H54 (cell line): ENCODE results near the gene CLDN11.
A peak's percentile ranks its signal among the peaks of the same experiment; 100 is the strongest.

ENCODE experiments used
- DNase-seq: peaks from one replicate; pipeline ENCODE4 v3.0.0; 2011; ENCODE audit warnings: low spot score, mixed read lengths; ENCODE audit not compliant: insufficient read length
- FAIRE-seq: peaks from 3 replicates; lab custom pipeline; 2011; peaks lifted over from hg19 to GRCh38; lab: Jason Lieb, UNC
- POLR2A ChIP-seq: IDR thresholded peaks from 2 replicates; pipeline ENCODE4 v1.6.1; 2011; ENCODE audit warnings: low read depth, mild to moderate bottlenecking, low read length

CLDN11 gene

DNA sequence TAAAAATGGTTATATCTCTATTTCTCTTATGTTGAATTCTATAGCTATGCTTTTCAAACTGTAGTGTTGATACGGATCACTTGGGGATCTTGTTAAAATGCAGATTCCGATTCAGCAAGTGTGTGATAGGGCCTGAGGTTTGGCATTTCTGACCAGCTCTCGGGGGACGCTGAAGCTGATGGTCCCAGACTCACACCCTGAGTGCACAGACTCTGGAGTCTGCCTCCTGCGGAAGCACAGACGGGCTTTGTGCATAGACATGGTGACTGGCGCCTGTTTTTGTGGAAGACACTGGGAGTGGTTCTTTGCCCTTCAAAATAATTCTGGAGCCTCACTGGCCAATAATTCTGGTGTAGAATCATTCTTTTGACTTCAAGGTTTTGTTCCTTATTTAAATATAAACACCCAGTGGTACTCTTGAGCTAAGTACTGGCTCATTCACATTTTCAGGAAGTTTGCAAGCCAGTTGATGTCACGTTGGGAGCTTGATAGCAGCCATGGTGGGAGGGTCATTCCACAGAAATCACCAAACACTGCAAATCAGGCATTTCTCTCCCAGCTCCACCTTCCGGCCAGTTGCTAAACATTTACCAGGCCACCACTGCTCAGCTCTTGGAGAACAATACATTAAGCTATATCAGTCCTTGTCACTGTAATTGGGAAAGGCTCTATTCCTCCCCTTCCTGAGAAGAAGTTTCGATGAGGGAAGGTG is 19.2 kb downstream of the CLDN11 start:
- no peak for FAIRE-seq
- no peak for DNase-seq
- no peak for TF ChIP-seq POLR2A

DNA sequence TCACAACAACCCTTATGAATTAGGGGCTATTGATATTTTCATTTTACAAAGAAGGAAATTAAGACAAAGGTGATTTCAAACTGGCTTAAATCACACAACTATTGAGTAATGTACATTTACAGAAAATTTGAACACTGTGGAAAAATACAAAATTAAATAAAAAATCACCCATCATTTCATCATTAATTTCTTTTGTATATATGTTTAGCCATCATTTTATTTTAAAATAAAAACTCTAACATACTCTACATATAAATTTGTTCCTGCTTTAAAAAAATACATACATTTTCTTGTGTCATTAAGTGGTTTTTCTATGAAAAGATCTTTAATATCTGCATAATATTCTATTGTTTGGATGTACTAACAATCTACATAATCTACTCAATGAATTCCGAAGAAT is 20.2 kb downstream of the CLDN11 start:
- no peak for DNase-seq
- no peak for TF ChIP-seq POLR2A
- no peak for FAIRE-seq

DNA sequence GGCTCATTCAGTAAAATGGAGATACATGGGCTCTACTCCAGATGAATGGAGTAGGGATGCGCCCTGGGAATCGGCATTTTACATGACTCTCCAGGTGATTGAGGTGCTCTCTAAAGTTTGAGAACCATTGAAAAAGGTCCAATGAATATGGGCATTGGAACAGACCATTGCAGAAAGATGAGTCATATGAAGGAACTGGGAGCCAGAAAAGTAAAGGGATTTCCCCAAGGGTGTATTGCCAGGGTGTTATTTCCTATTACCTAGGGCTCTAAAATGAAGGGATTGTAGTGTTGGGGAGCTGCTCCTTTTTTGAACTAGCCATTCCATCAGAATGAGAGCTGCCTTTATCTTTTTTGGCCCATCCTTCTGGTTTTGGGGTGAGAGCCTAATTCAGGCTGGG is 21.7 kb downstream of the CLDN11 start:
- no peak for TF ChIP-seq POLR2A
- FAIRE-seq (peak; percentile 83), DNase-seq (no peak)

DNA sequence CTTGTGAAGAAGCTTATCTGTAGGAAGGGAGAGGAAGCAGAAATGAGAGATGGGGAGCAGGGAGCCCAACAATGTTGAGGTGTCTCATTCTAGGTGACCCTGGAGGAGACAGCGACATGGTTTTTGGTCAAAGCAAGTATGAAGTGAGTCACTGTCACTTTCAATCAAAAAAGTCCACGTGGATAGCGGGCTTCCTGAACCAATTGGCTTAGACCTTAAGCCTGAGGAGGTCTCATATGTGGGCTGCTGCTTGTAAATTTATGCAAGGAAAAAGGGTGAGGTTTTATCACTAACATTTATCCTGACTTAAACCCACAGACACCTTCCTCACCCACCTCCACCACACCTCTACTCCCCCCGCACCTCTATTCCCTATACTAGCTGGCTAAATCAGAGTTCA is 22.7 kb downstream of the CLDN11 start:
- FAIRE-seq (no peak), DNase-seq (no peak)
- TF ChIP-seq POLR2A = no peak

DNA sequence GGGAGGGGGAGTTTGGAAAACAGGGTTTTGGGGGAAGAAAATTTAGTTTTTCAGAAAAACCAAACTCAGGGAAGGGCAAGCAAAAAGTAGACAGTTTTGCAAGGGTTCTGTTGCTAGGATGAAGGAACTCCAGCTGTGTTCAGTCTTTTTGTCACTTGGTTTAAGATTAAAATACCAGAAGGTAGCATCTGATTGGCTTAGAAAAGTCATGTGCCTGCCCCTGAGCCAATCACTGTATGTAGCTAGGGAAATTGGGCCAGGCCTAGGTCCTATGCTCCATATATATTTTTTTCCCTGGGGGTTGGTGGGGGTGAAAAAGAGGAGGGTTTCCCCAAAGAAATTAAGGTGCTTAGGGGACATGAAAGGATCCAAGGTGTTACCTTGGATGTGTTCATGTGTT is 24.3 kb downstream of the CLDN11 start:
- no peak for FAIRE-seq
- TF ChIP-seq POLR2A = no peak
- no peak for DNase-seq

DNA sequence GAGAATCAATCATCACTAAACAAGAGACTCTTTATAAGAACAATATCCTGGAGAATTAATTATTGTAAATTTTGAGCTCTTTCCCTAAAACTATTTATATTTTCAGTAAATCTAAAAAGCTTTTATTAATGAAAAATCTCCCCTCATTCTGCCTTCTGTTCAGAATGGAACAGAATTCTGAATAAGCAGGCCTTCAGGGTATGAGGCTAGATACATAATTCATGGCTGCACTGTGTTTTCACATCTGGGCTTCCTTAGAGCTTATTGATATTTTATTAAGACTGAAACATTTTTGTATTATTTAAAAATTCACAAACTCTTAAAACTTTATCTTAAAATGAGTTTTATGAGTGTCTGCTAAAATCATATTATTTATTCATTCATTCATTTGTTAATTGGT is 24.8 kb downstream of the CLDN11 start:
- TF ChIP-seq POLR2A = no peak
- no peak for DNase-seq
- FAIRE-seq = no peak

DNA sequence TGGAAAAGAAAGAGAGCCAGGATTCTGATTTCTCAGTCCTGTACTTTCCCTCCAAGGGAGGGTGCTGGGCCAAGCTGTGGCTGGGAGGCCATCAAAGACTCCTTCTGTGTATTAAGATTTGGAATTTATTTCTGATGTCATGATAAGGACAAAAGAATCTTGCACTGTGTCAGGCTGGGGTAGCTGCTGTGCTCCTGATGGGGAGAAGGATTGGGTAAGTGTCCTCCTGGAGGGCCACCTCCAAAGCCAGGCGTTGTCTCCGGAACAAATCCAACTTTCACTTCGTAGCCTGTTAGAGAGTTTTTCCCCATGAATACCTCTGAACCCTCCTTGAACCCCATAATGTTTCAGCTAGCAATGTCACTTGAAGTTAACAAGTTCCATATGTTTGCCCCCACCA is 29.9 kb downstream of the CLDN11 start:
- DNase-seq (no peak), FAIRE-seq (no peak)
- no peak for TF ChIP-seq POLR2A

DNA sequence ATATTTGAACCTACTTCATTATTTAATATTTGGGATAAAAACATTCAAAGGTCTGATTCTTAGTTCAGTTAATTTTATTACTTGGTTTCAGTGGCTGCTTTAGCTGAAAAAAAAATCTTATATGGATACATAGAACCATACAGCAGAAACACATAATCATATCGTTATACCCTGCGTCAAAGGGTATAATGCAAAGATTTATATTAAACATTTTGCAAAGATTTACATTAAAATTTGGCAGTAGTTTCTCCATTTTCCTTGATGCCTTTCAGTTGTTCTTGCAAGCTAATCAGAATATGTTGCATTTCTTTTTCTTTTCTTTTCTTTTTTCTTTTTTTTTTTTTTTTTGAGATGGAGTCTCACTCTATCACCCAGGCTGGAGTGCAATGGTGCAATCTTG is 31.4 kb downstream of the CLDN11 start:
- DNase-seq (no peak), FAIRE-seq (no peak)
- no peak for TF ChIP-seq POLR2A

DNA sequence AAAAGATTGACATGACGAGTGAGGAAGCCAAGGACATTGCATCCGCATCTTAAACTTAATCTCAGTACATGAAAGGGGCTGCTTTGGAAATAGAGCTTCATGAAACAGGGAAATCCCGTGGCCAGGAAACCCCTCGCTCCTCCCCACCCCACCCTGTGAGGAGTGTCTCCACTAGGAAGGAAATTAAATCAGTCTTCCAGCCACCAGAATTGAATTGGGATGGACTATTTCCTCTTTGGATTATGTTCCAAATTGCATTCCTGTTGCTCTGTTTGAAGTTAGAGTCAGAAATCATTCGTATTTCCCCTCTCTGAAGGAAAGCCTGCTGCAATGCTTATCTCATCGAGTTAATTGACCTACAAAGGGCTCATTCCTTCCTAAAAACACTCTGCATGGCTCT is 35.8 kb downstream of the CLDN11 start:
- no peak for FAIRE-seq
- no peak for DNase-seq
- no peak for TF ChIP-seq POLR2A

DNA sequence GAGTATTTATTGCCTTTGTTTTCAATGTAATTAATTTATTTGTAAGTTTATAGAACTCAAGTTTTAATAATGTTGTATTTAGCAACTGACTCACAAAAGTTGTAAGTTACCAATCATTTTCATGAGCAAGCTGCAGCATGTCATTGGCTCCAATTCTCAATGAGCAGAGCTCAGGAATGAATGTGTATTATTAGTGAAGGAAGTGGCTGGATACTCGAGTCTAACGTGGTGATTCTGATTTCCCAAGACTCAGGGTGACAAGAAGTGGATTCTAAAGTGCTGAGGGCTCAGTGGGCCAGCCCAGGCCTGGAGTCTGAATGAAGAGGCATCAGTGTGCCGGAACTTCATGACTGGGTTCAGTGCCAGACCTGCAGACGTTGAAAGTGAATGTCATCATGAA is 39.6 kb downstream of the CLDN11 start:
- TF ChIP-seq POLR2A = no peak

DNA sequence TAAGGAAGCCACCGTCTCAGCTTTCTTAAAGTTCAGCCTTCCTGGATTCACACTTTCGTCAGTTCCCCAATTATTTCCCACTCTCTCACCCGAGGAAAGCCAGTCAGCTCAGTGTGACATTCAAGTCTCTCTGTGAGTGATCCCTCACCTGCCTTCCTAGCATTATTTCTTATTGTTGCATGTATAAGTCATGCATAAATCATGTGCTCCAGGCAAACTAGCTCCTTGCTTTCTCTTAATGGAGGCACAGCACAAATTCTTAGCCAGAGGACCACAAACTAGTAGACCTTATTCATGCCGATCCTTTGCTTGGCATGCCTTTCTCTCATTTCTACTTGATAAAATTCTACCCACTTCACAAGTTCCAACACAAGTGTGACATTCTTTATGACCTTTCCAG is 44.3 kb downstream of the CLDN11 start:
- DNase-seq (no peak), FAIRE-seq (no peak)
- TF ChIP-seq POLR2A = no peak

More for the DNA sequence above, 39.6 kb downstream of the CLDN11 start:
- DNase-seq (no peak), FAIRE-seq (no peak)

DNA sequence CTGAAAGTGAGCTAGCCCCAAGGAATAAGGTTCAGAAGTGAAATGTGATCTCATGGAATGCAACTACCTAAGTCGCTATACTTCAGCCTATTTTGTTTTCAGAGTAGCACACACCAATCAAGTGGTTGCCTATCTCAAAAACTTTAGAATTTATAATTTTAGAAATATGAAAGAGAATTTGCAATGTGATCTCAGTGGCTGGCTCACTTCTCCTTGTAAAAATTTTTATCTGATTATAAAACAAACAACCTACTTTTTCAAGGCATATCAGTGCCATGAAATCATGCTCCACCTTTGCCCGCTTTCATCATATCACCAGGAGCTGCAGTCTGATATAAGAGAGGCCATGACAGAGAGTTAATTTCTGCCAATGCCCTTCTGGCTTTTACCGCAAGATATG is 47.3 kb downstream of the CLDN11 start:
- no peak for TF ChIP-seq POLR2A

DNA sequence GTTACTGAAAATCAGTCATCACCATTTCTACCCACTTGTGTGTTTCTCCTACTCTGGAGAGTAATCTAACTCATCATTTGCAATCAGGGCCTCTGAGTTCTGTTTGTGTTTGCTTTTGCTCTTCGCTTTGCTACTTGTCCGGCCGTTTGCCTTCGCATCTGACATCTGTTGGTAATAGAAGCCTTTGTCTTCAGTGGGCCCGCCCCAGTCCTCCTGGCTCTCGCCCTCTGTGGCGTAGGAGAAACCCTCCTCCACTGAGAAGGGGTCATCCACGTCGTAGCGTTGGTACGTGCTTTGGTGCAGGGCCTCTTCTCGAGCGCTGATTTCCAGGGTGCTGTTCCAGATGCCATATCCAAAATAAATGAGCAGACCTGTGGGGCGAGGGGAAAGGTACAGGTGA is 48.3 kb downstream of the CLDN11 start:
- TF ChIP-seq POLR2A = no peak
- no peak for DNase-seq
- no peak for FAIRE-seq

More for the DNA sequence above, 47.3 kb downstream of the CLDN11 start:
- DNase-seq (no peak), FAIRE-seq (no peak)

DNA sequence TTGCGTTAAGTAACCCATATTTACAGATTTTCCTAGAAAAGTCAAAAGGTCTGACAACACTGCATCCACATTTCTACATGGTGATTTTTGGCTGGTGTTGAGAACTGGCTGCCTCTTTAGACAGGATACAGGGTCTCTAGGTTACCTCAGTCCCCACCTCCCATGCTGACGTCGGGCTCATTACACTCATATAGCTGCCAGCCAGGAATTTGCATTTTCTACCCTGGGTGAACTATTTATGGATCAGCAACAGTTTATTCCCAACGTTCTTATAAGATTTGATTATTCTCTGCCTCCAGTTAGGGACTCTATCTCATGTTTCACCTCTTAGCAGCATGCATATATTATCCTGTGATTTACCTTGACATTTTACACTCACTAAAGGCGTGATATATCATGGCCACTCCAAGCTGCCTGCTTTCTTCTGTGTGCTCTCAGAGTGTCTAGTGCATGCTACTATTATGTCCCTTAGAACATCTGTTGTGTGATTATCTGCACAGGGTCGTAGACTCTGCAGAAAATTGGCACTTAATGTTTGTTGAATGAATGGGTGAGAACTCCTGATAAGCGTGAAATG is 49.0 kb downstream of the CLDN11 start:
- FAIRE-seq (no peak), DNase-seq (no peak)
- no peak for TF ChIP-seq POLR2A
